ENCODE data around the gene PCAT7.
"Not testable (repeated sequence)": the region's sequence is repeated elsewhere in the genome, so short reads cannot be mapped to it uniquely, and the experiment has no call there.

Gene PCAT7

DNA sequence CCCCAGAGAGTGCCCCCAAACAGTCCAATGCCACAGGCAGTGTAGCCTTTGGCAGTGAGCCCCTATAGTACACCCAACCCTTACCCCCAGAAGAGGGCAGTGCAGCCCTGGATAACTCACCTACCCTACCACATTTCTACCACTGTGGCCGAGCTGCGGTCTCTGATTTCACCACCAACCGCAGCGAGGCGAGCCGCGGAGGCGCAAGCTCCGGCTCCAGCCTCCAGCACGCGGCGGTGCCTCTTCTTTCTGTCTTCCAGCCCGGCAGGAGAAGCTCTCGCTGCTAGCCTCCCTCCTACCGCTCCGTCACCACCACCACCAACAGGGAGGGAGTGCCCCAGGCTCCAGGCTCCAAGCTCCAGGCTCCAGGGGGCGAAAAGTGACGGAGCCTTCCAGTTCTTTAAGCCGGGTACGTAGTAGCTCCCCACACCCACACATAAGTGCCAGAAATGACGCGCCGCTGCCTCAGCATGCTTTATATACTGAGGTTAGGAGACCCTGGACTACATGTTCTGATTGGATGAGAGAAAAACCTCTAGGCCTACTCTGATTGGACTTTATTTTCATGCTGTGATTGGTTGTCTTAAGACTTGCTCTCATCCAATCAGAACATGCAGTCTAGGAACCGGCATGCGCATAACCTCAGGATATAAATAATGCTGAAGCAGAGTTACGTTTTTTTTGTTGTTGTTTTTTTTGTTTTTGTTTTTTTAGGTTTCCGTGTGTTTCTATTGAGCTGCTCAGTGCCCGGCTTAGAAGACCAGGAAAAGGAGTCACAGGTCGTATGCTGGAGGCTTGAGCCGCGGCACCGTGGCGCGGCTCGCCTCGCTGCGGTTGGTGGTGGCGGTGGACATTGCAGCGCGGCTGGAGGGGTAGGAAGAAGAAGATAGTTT lies at the start of gene PCAT7:
Gene PCAT7, plus strand, starts transcription at position 645 of the 893 bp plus-strand sequence.
- peak; percentile 30 for DNase-seq

- DNase-seq: not testable (repeated sequence)
Observed at GRCh38 chr9:94506370-94506769, 48.5 kb upstream of the PCAT7 start.

DNA sequence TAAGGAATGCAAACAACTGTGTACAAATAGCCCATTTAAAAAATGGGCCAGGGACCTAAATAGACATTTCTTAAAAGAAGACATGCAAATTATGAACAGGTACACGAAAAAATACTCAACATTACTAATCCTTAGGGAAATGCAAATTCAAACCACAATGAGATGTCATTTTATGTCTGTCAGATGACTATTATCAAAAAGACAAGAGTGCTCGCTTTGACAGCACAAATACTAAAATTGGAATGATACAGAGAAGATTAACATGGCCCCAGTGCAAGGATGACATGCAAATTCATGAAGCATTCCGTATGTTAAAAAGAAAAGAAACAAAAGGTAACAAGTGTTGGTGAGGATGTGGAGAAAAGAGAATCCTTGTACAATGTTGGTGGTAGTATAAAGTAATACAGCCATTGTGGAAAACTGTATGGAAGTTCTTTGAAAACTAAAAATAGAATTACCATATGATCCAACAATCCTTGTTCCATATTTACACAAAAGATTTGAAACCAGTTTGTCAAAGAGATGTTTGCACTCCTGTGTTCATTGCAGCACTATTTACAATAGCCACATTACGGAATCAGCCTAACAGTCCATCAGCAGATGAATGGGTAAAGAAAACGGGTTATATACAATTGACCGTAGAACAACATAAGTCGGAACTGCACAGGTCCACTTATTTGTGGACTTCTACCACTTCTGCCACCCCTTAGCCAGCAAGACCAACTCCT lies 47.2 kb upstream of the PCAT7 start:
- no peak for DNase-seq

- peak; percentile 7 for DNase-seq
Observed at GRCh38 chr9:94511134-94511954, 43.5 kb upstream of the PCAT7 start.

DNA sequence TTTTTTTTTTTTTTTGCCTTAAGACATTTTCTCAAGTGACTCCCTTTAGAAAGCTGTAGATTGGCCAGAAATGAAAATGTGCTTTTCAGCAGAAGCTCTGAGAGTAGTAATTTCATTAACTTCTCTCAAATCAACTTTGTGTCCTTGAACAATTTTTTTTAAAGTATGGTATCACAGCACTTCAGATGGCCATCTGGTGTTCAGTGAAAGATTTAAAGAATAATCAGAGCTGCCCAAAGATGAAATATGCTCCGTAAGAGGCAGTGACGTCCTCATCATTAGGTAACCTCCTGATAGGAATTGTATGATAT lies 43.0 kb upstream of the PCAT7 start:
- no peak for DNase-seq

DNA sequence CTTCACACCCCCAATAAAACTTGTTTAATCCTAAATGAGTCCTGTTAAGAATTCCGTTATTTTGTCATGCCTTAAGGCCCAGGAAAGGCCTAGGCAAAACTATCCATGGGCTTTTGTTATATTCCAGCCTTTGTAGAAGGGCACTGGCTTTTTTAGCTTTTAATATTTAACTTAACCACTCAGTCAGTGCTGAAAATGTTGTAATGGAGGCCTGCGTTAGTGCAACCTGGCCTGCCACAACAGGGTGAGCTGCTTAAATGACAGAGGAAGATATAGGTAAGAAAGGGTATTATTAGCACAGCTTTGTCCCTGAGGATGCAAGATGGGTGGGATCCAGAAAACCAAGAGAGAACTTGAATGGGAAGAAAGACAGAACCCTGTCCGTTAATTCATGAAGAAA lies 40.2 kb upstream of the PCAT7 start:
- no peak for DNase-seq

DNA sequence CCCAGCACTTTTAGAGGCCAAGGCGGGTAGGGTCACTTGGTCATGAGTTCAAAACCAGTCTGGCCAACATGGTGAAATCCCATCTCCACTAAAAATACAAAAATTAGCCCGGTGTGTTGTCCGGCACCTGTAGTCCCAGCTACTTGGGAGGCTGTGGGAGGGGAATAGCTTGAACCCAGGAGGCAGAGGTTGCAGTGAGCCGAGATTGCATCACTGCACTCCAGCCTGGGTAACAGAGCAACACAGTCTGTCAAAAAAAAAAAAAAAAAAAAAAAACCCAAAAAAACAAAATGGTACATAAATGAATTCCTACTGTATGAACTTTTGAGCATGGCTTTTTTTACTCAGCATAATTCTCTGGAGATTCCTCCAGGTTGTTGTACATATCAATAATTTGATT lies 37.6 kb upstream of the PCAT7 start:
- DNase-seq: no peak

DNA sequence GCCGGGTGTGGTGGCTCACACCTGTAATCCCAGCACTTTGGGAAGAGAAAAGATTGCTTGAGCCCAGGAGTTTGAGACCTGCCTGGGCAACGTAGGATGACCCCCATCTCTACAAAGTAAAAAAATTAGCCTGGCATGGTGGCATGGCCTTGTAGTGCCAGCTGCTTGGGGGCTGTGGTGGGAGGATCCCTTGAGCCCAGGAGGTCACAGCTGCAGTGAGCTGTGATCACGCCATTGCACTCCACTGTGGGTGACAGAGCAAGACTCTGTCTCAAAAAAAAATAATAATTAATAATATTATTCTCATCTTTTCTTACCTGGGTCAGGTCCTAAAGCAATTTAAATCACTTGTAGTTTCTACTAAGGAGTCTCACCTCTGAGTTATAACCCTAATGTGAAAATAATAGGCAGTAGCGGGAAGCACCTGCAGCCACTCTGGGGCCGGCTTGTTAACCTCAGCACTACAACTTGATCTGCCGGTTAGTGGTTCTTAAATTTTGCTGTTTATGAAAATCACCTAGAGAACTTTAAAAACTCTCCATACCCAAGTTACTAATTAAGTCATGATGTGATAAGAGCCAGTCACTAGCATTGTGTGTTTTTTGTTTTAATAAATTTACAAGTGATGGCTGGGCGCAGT lies 29.4 kb upstream of the PCAT7 start:
- DNase-seq: no peak

DNA sequence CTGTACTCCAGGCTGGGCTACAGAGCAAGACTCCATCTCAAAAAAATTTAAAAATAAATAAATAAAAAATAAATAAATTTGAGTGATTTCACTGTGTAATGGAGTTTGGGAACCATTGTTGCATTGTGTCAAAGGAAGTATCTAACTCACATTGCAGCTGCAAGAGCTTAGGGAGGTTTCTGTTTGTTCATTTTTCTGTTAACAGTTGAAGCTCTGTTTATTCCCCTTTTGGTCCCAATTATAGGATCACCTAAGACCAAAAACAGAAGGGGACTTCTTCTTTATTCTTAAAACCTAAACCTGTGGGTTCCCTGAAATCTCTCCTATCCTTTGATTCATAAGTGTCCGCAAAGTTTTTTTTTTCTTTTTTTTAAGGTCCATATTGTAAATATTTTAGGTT lies 28.6 kb upstream of the PCAT7 start:
- DNase-seq: no peak

DNA sequence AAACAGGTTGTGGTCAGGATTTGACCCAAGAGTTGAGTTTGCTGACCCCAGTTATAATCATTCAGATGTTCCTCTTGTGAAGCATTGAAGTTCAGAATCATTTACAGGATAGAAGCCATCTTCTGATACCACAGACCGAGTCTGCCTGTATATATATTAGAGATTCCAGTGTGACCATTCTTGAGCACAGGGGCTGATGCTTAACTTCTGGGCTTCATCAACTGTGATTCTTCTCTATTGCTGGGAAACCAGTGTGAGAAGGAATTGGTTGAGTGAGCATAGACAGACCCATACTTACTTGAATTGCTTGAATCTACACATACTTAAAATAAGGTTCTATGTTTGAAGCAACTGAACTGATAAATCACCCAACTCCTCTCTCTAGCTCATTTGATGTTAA lies 27.9 kb upstream of the PCAT7 start:
- no peak for DNase-seq

GRCh38 chr9:94528886-94529285 lies 26.0 kb upstream of the PCAT7 start:
- DNase-seq: no peak

GRCh38 chr9:94533155-94533554 lies 21.7 kb upstream of the PCAT7 start:
- no peak for DNase-seq

GRCh38 chr9:94533601-94534000 lies 21.3 kb upstream of the PCAT7 start:
- DNase-seq: no peak

GRCh38 chr9:94534901-94535300 lies 20.0 kb upstream of the PCAT7 start:
- DNase-seq: peak; percentile 6

DNA sequence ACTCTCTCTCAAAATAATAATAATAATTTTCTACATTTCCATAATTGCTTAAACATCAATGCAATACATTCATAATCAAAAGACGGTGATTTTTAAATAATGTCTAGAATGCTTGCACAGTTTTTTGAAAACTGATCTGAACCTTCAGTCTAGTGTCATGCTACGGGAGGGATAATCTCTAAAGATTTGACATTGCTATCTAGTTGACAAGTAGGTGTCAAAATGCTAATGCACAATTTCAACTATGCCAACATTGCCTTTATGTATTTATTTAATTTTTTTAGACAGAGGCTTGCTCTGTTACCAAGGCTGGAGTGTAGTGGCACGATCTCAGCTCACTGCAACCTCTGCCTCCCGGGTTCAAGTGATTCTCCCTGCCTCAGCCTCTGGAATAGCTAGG lies 16.0 kb upstream of the PCAT7 start:
- no peak for DNase-seq

- DNase-seq: not testable (repeated sequence)
Observed at GRCh38 chr9:94544335-94544734, 10.5 kb upstream of the PCAT7 start.

- no peak for DNase-seq
Observed at GRCh38 chr9:94545940-94546339, 8.9 kb upstream of the PCAT7 start.

- no peak for DNase-seq
Observed at GRCh38 chr9:94553029-94553938, 1.6 kb upstream of the PCAT7 start.

DNA sequence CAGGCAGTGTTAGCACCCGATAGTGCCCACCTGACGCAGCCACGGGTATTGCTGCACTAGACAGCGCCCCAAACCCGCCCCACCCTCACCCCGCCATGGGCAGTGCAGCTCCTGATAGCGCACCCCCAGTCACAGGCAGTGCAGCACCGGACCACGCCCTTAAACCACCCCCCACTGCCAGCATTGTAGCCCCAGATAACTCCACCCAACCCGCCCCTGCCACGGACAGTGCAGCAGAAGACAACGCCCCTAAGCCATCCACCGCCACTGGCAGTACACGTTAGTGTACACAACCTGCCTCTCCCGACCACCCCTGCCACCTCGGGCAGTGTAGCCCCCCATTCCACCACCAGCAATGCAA lies 825 bp upstream of the PCAT7 start:
- DNase-seq: no peak

DNA sequence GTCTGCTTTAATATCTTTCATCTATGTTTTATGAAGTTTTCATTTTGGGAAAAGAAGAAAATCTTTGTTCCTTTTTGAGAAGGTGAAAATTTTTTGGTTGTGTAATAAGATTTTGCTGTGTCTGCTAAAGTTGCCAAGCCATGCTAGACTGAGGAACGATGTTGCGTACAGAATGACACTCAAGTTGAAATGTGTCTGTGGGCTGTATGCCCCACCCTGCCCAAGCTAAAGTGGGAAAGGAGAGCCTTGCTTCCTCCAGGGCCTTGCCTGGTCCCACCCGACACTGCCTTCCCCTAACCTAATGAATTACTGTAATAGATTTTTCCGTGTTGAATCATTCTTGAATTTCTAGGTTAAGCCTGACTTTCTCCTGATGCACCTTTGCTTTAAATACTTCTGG lies 2.5 kb downstream of the PCAT7 start:
- DNase-seq: no peak

GRCh38 chr9:94560237-94560636 lies 5.4 kb downstream of the PCAT7 start:
- DNase-seq: no peak

DNA sequence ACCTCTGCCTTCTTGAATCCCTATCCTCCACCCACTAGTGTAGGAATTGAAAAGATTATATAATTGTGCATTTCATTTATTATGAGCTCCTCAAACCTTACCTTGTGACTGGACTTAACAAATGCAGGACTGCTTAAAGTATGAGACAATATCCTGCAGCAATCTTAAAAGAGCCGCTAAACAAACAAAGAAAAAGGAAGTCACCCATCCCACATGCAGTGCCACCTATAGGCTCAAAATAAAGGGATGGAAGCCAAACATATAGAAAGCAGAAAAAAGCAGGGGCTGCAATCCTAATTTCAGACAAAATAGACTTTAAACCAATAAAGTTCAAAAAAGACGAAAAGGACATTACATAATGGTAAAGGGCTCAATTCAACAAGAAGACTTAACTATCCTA lies 8.7 kb downstream of the PCAT7 start:
- DNase-seq: no peak
